ENCODE results near the gene CAMK1D.

DNA sequence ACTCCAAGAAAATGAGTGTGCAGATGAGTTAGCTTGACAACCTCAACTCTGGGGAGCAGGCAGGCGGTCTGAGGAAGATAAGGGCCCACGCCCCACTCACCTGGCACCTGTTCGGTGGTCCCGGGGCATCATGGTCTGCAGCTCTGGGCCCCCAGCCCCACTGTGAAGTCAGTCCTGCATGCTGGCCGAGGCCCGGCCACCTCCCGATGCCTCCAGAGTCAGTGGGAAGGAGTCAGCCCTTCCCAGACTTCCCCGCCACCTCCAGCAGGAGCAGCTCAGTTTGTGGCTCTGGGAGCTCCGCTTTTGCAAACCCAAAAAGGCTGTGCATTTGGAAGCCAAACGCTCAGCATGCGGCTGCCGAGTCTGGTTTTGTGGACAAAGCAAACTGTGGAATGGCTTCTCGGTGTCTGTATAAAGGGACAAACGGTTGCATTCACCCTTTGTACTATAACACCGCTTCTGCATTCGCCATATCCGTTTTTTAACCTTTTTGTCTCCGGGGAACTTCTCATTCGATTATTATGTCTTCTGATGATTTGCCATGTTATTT, 484.8 kb downstream of the CAMK1D start:
- no peak for TF ChIP-seq CTCF (IDR thresholded peaks at IDR 0.05)
- TF ChIP-seq POLR2A (IDR thresholded peaks at IDR 0.05), result no peak

All from testis (tissue), 2 donors.